HepG2 (cell line): ENCODE measurements around the gene PLSCR5. TPM values are rescaled to one million over a fixed set of nuclear protein-coding genes. Genes with fewer than 3 reads are reported as not detected.

Experiments
- CHCHD3 ChIP-seq: sonication (generic); formaldehyde crosslinking; IDR thresholded peaks from 2 replicates; pipeline ENCODE4 v1.8.0; 2022; ENCODE audit warnings: mild to moderate bottlenecking, missing genetic modification reagents, moderate library complexity
- CHD2 ChIP-seq: IDR thresholded peaks from 2 replicates; pipeline ENCODE4 v1.6.1; 2011; ENCODE audit warnings: low read depth, low read length, improper control_type of control experiment
- ESRRA ChIP-seq: sonication (generic); formaldehyde crosslinking; IDR thresholded peaks from 2 replicates; pipeline ENCODE4 v1.5.1; 2020; ENCODE audit warnings: mild to moderate bottlenecking, low read depth, missing genetic modification reagents
- HDAC2 ChIP-seq: sonication (generic); formaldehyde crosslinking; IDR thresholded peaks from 2 replicates; pipeline ENCODE4 v1.4.0; 2020; ENCODE audit warnings: missing genetic modification reagents
- MBNL3 ChIP-seq: fragments of 250-450 bp; sonication (Bioruptor Pico); conservative IDR thresholded peaks from 2 replicates; pipeline ENCODE4 v1.8.0; 2022; ENCODE audit warnings: mild to moderate bottlenecking, inconsistent platforms
- MTERF4 ChIP-seq: sonication (generic); formaldehyde crosslinking; IDR thresholded peaks from 2 replicates; pipeline ENCODE4 v1.8.0; 2023; ENCODE audit warnings: mild to moderate bottlenecking, missing genetic modification reagents
- NCOA1 ChIP-seq: sonication (generic); formaldehyde crosslinking; IDR thresholded peaks from 2 replicates; pipeline ENCODE4 v1.9.0; 2021; ENCODE audit warnings: missing genetic modification reagents
- SMARCC2 ChIP-seq: fragments of 450-650 bp; IDR thresholded peaks from 2 replicates; pipeline ENCODE4 v1.6.1; 2017; ENCODE audit warnings: antibody characterized with exemption, mild to moderate bottlenecking
- SP4 ChIP-seq: sonication (generic); formaldehyde crosslinking; IDR thresholded peaks from 2 replicates; pipeline ENCODE4 v1.8.1; 2023; ENCODE audit warnings: mild to moderate bottlenecking, missing genetic modification reagents
- TAF15 ChIP-seq: fragments of 200-400 bp; formaldehyde crosslinking; IDR thresholded peaks from one replicate; pipeline ENCODE4 v1.6.1; 2018; ENCODE audit warnings: mild to moderate bottlenecking, low read depth, low read length; ENCODE audit not compliant: poor library complexity, severe bottlenecking
- ZNF281 ChIP-seq: sonication (generic); formaldehyde crosslinking; IDR thresholded peaks from 2 replicates; pipeline ENCODE4 v1.4.0; 2020; ENCODE audit warnings: missing genetic modification reagents, borderline replicate concordance
- ZNF609 ChIP-seq: sonication (generic); formaldehyde crosslinking; IDR thresholded peaks from 2 replicates; pipeline ENCODE4 v1.4.0; 2020; ENCODE audit warnings: mild to moderate bottlenecking, missing genetic modification reagents, borderline replicate concordance
- ZNF773 ChIP-seq: sonication (generic); formaldehyde crosslinking; IDR thresholded peaks from 2 replicates; pipeline ENCODE4 v1.4.0; 2020; ENCODE audit warnings: missing genetic modification reagents, borderline replicate concordance
- polyA plus RNA-seq, 8 experiments: library from polyadenylated mRNA; depleted of rRNA in 3 of 8; stranded (reverse) in 7 of 8; unstranded in 1 of 8; fragments of >200 nt; fragmentation: Illumina TruSeq in 4 of 8; extraction: Trizol in 4 of 8; gene quantifications; 2 replicates each; pipeline versions ENCODE4 v1.2.1 to v1.2.3, GENCODE V29; 2011 to 2016; ENCODE audit warnings: low read depth in 4 of 8, missing spikeins in 1 of 8, mixed read lengths in 1 of 8; ENCODE audit not compliant: insufficient read depth in 1 of 8
- total RNA-seq, 5 experiments: library from RNA; depleted of rRNA; stranded (reverse); fragments of >200 nt; fragmentation: Illumina TruSeq; extraction: Trizol; gene quantifications; 2 replicates each; pipeline ENCODE4 v1.2.3, GENCODE V29; 2016; ENCODE audit warnings: low read depth in 1 of 5

The PLSCR5 gene
- total and polyA plus RNA-seq, 2 of the 13 experiments (the other 11 are each of a cell fraction or from before 2014, with no cell fraction given): 0.50 TPM; not detected in 1

- TF ChIP-seq ESRRA (no peak), TAF15 (no peak), MBNL3 (no peak), NCOA1 (no peak), CHCHD3 (CRISPR knock-in tag) (no peak), ZNF609 (CRISPR knock-in tag) (peak; percentile 95), ZNF773 (no peak), HDAC2 (peak; percentile 84), MTERF4 (CRISPR knock-in tag) (no peak), ZNF281 (no peak), SP4 (no peak), SMARCC2 (no peak), CHD2 (no peak)
Observed at GRCh38 chr3:146581080-146581601, 24.0 kb downstream of the PLSCR5 start (continued).
